Epithelial cell of proximal tubule (primary cell): ENCODE results near the gene DMXL1. TPM values are rescaled to one million over a fixed set of nuclear protein-coding genes. Genes with fewer than 3 reads are reported as not detected.

Source experiments
- DNase-seq: peaks from one replicate; pipeline ENCODE4 v3.0.0-alpha.2; 2011; ENCODE audit warnings: low read depth
- H3K4me3 ChIP-seq: 2 replicates; pipeline ENCODE4 v1.5.1; 2011; ENCODE audit warnings: low read depth, mild to moderate bottlenecking, low read length
- CTCF ChIP-seq: conservative IDR thresholded peaks from 2 replicates; pipeline ENCODE4 v1.5.1; 2012; ENCODE audit warnings: low read depth, mild to moderate bottlenecking, low read length
- total RNA-seq: library from RNA; depleted of rRNA; stranded (reverse); fragments of >200 nt; gene quantifications from 2 replicates; pipeline ENCODE4 v1.2.3, GENCODE V29; 2015

The DMXL1 gene
- total RNA-seq, 1 donor from 2014 or later: 11.9 TPM

GRCh38 chr5:119153629-119154028, 82.7 kb downstream of the DMXL1 start:
- DNase-seq: no peak
- TF ChIP-seq CTCF: no peak
- no peak overlapping the region for H3K4me3 ChIP-seq

GRCh38 chr5:119158144-119158543, 87.3 kb downstream of the DMXL1 start:
- no peak for TF ChIP-seq CTCF
- H3K4me3 ChIP-seq: no peak overlapping the region
- no peak for DNase-seq

GRCh38 chr5:119161430-119161829, 90.5 kb downstream of the DMXL1 start:
- no peak for TF ChIP-seq CTCF
- no peak overlapping the region for H3K4me3 ChIP-seq
- no peak for DNase-seq

DNA sequence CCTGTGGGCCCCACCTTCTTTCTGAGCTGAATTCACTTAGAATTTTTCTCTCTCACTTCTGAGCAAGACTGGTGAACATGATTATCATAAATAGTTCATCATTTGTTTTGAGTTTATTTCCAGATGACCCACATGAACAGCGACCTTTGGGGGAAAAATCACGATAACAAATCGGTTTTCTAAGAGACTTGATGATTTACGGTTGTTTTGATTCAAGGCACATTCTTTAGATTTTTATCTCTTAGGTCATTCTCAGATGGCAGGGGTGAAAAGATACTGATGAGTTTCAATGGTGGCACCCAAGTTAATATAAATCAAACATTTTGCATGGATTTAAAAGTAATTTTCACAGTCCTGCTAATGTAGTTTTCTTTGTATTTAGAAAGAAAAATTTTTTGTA, 95.1 kb downstream of the DMXL1 start:
- no peak for TF ChIP-seq CTCF
- H3K4me3 ChIP-seq: no peak overlapping the region
- DNase-seq: no peak

DNA sequence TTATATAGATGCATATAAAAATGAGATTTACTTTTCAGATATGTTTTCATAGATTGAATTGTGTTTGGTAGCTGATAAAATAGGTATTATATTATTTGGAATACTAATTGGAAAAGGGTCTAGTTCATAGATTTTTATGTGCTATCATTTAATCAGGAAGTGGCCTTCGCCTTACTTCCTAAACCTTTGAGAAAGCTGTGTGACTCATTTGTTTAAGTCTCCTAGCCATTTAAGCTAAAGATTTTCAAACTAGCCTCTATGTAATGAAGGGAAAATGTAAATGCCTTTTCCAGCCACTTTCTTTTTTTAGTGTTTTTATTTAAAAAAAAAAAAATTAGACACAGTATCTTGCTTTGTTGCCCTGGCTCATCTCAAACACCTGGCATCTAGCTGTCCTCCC, 97.5 kb downstream of the DMXL1 start:
- no peak for DNase-seq
- no peak overlapping the region for H3K4me3 ChIP-seq
- TF ChIP-seq CTCF: no peak

- H3K4me3 ChIP-seq: no peak overlapping the region
- no peak for DNase-seq
- TF ChIP-seq CTCF: no peak
These were observed 100.8 kb downstream of the DMXL1 start for GRCh38 chr5:119171686-119172085.

GRCh38 chr5:119174578-119175163, 103.8 kb downstream of the DMXL1 start:
- no peak for DNase-seq
- no peak overlapping the region for H3K4me3 ChIP-seq
- TF ChIP-seq CTCF: no peak
